Measurements from ENCODE around the gene LRRC71. TPM values are rescaled to one million over a fixed set of nuclear protein-coding genes. Genes with fewer than 3 reads are reported as not detected.

Gene LRRC71
- total RNA-seq, 3 donors from 2014 or later: not detected

DNA sequence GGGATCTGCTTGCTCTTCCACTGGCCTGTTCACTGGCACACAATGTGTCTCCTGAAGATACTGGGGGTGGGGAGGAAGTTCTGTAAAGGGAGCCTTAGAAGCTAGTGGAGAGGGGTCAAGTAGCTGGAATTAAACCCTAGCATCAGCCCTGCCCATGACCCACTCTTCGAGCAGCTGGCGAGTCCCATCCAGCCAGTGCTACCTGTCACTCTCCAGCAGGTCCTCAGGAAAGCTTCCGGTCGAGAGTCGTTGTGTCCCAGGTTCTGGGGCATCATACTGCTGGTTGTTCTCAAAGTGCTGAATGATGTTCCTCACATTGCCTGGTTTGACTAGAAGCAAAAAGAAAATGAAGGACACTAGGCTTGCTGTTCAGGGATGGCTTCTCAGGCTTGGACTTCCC is 30.9 kb downstream of the LRRC71 start:
- Histone ChIP-seq H3K9me3 (no peaks in the 10 kb centered on the region), H3K4me1 (no peaks in the 10 kb centered on the region), H3K4me3 (no peak overlapping the region), H3K27me3 (no peaks in the 10 kb centered on the region), H3K27ac (no peak overlapping the region), H3K36me3 (peaks cover 25% of the 10 kb centered on the region)
- intact Hi-C loops (cut with DNase I; ENCODE audit: low total_unique reads): no loop called here
- no peak for DNase-seq (ENCODE audit: low spot score in 2 of 2)
- no peak for TF ChIP-seq POLR2A (IDR thresholded peaks at IDR 0.05)
- TF ChIP-seq POLR2AphosphoS5 (IDR thresholded peaks at IDR 0.05): no peak
- TF ChIP-seq, protein P1, sequence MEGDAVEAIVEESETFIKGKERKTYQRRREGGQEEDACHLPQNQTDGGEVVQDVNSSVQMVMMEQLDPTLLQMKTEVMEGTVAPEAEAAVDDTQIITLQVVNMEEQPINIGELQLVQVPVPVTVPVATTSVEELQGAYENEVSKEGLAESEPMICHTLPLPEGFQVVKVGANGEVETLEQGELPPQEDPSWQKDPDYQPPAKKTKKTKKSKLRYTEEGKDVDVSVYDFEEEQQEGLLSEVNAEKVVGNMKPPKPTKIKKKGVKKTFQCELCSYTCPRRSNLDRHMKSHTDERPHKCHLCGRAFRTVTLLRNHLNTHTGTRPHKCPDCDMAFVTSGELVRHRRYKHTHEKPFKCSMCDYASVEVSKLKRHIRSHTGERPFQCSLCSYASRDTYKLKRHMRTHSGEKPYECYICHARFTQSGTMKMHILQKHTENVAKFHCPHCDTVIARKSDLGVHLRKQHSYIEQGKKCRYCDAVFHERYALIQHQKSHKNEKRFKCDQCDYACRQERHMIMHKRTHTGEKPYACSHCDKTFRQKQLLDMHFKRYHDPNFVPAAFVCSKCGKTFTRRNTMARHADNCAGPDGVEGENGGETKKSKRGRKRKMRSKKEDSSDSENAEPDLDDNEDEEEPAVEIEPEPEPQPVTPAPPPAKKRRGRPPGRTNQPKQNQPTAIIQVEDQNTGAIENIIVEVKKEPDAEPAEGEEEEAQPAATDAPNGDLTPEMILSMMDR (IDR thresholded peaks at IDR 0.05): no peak

DNA sequence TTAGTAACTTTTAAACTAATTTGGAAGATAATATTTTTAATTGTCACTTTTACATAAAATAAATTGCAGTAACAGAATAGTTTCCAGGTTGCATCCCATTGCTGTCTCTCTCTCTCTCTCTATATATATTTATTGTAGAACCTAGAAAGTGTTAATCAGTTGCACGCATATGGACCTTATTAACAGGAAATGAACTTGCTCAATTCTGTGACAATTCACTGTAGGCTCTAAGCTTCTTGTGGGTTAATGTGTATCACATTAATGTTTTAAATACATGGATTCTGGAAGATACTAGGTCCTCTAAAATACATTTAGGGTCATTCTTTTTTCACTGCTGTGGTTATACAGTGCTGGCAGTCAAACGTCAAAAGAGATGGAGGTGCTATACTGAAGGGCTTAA is 33.1 kb downstream of the LRRC71 start:
- no peak for DNase-seq (ENCODE audit: low spot score in 2 of 2)
- no peak for TF ChIP-seq POLR2A (IDR thresholded peaks at IDR 0.05)
- TF ChIP-seq POLR2AphosphoS5 (IDR thresholded peaks at IDR 0.05): no peak
- TF ChIP-seq, protein P1 (IDR thresholded peaks at IDR 0.05): no peak
- H3K36me3 ChIP-seq: peaks cover 24% of the 10 kb centered on the region
- no peaks in the 10 kb centered on the region for H3K27me3 ChIP-seq
- no peaks in the 10 kb centered on the region for H3K4me1 ChIP-seq
- no peaks in the 10 kb centered on the region for H3K9me3 ChIP-seq
- H3K27ac ChIP-seq: no peak overlapping the region
- intact Hi-C loops (cut with DNase I; ENCODE audit: low total_unique reads): no loop called here
- H3K4me3 ChIP-seq: no peak overlapping the region

DNA sequence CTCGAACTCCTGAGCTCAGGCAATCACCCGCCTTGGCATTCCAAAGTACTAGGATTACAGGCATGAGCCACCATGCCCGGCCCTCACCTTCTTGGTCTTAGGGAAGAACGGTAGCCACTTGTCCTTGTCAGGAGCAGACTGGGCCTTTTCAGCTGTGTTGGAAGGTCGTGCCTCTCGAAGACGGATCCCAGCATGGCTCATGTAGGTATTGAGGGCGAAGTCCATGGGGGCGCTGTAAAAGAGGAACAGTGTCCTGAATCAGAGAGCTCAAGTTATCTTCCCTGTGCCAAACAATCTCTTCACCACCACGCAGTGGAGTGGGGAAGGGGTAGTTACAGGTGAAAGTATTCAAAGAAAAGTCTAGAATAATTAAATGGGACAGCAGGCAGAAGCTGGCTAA is 35.9 kb downstream of the LRRC71 start:
- Histone ChIP-seq H3K27ac (no peak overlapping the region), H3K4me1 (no peaks in the 10 kb centered on the region), H3K27me3 (no peaks in the 10 kb centered on the region), H3K9me3 (no peaks in the 10 kb centered on the region), H3K4me3 (no peak overlapping the region), H3K36me3 (peaks cover 26% of the 10 kb centered on the region)
- DNase-seq (ENCODE audit: low spot score in 2 of 2): no peak
- intact Hi-C loops (cut with DNase I; ENCODE audit: low total_unique reads): no loop called here
- TF ChIP-seq POLR2AphosphoS5 (IDR thresholded peaks at IDR 0.05): no peak
- TF ChIP-seq, protein P1 (IDR thresholded peaks at IDR 0.05): no peak
- TF ChIP-seq POLR2A (IDR thresholded peaks at IDR 0.05): no peak

DNA sequence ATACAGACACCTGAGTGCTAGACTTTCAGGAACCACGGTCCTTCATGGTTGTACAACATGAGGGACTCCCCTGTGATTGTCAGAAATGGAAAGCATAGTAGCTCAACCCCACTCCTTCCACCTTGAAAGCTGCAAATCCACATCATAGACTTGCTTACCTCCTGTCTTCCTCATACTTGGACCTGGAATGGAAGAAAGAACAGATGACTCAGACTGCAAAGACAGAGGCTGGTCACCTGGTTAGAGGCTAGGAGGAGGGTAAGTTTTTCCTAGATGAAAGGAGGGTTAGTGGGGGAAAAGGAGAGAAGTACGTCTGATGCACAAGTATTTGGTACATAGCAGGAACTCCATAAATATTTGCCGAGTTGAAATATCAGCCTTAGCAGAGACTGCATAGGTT is 37.2 kb downstream of the LRRC71 start:
- peaks cover 21% of the 10 kb centered on the region for H3K36me3 ChIP-seq
- intact Hi-C loops (cut with DNase I; ENCODE audit: low total_unique reads): no loop called here

DNA sequence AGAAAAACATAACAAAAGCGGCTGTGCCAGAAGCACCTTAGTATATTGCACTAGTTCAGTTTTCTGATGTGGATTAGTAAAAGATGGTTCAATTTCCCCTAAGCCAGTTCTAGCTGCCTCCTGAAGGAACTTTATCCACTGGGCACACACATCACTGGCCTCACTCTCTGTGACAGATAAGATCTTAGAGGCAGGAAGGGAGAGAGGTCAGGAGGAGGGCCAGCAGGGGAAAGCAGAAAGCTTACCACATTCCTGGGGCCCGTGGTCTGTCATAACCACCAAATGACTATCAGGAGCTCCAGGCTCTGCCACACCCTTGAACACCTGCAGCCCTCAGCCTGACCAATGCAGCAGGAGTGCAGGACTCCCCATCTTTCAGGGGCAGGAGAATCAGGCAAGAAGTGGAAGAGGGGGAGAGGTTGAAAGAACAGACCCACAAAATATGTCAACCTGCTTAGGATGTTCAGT is 37.8 kb downstream of the LRRC71 start:
- Histone ChIP-seq H3K9me3 (no peaks in the 10 kb centered on the region), H3K4me3 (no peak overlapping the region), H3K4me1 (no peaks in the 10 kb centered on the region), H3K36me3 (peaks cover 21% of the 10 kb centered on the region), H3K27ac (no peak overlapping the region), H3K27me3 (no peaks in the 10 kb centered on the region)
- TF ChIP-seq POLR2AphosphoS5 (IDR thresholded peaks at IDR 0.05) (no peak), POLR2A (IDR thresholded peaks at IDR 0.05) (no peak)
- TF ChIP-seq, protein P1 (IDR thresholded peaks at IDR 0.05): no peak
- intact Hi-C loops (cut with DNase I; ENCODE audit: low total_unique reads): no loop called here
- DNase-seq (ENCODE audit: low spot score in 2 of 2): no peak

More for the DNA sequence above, 37.2 kb downstream of the LRRC71 start:
- DNase-seq (ENCODE audit: low spot score in 2 of 2): no peak
- no peak for TF ChIP-seq POLR2A (IDR thresholded peaks at IDR 0.05)
- no peak for TF ChIP-seq POLR2AphosphoS5 (IDR thresholded peaks at IDR 0.05)
- TF ChIP-seq, protein P1 (IDR thresholded peaks at IDR 0.05): no peak
- no peak overlapping the region for H3K27ac ChIP-seq
- no peaks in the 10 kb centered on the region for H3K4me1 ChIP-seq
- H3K9me3 ChIP-seq: no peaks in the 10 kb centered on the region
- H3K27me3 ChIP-seq: no peaks in the 10 kb centered on the region
- no peak overlapping the region for H3K4me3 ChIP-seq

All from breast epithelium (tissue), 4 donors.